Hematopoietic multipotent progenitor cell treated with erythropoietin and hydrocortisone succinate and interleukin-3 and kit ligand, for 8 days (in vitro differentiated cells): ENCODE measurements around the gene MUC5B.
A peak's percentile ranks its signal among the peaks of the same experiment; 100 is the strongest.
"Not testable (repeated sequence)": the region's sequence is repeated elsewhere in the genome, so short reads cannot be mapped to it uniquely, and the experiment has no call there.

ENCODE experiments used
- DNase-seq: peaks from one replicate; pipeline ENCODE4 v3.0.0-alpha.2; 2015

MUC5B gene

DNA sequence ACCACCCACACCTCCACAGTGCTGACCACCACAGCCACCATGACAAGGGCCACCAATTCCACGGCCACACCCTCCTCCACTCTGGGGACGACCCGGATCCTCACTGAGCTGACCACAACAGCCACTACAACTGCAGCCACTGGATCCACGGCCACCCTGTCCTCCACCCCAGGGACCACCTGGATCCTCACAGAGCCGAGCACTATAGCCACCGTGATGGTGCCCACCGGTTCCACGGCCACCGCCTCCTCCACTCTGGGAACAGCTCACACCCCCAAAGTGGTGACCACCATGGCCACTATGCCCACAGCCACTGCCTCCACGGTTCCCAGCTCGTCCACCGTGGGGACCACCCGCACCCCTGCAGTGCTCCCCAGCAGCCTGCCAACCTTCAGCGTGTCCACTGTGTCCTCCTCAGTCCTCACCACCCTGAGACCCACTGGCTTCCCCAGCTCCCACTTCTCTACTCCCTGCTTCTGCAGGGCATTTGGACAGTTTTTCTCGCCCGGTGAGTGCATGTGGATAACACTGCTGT lies 28.4 kb downstream of the MUC5B start:
- no peak for DNase-seq

GRCh38 chr11:1252371-1253102 lies 29.7 kb downstream of the MUC5B start:
- no peak for DNase-seq

DNA sequence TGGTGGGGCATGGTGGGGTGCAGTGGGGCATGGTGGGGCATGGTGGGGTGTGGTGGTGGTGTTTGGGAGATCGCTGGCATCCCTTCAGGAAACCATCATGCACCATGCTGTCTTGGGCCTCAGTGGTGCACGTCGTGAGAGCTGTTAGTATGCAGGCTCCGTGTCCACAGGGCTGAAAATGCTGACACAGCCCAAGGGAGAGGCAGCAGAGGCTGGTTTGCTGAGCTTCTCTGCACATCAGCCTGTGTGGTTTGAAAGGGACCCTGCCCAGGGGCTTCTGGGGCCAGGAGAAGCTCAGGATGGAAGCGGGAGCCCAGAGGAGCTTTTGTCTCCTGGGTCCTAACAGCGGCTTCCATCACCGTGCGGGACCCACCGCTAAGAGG lies 30.2 kb downstream of the MUC5B start:
- no peak for DNase-seq

- DNase-seq = no peak
Observed at GRCh38 chr11:1254086-1254648, 31.3 kb downstream of the MUC5B start.

GRCh38 chr11:1254733-1255132 lies 31.9 kb downstream of the MUC5B start:
- no peak for DNase-seq

- no peak for DNase-seq
Observed at GRCh38 chr11:1255151-1255550, 32.3 kb downstream of the MUC5B start.

- no peak for DNase-seq
Observed at GRCh38 chr11:1256257-1257045, 33.6 kb downstream of the MUC5B start.

- no peak for DNase-seq
Observed at GRCh38 chr11:1257366-1257765, 34.5 kb downstream of the MUC5B start.

DNA sequence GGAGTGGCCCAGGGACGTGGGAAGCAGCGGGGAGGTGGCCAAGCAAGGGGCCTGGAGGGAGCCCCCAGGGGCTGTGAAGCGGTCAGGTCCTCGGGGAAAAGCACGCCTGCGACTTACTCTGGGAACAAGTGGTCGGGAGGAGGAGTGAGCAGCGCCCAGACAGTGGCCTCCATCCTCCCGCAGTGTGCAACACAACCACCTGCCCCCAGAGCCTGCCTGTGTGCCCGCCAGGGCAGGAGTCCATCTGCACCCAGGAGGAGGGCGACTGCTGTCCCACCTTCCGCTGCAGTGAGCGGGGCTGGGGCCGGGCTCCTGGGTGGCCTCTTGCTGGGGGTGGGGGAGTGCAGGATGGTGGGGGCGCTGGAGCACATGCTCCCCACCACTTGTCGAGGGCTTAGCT lies 35.0 kb downstream of the MUC5B start:
- no peak for DNase-seq

- no peak for DNase-seq
Observed at GRCh38 chr11:1258401-1259075, 35.7 kb downstream of the MUC5B start.

GRCh38 chr11:1259076-1259461 lies 36.2 kb downstream of the MUC5B start:
- DNase-seq = no peak

- no peak for DNase-seq
Observed at GRCh38 chr11:1259561-1259960, 36.7 kb downstream of the MUC5B start.

DNA sequence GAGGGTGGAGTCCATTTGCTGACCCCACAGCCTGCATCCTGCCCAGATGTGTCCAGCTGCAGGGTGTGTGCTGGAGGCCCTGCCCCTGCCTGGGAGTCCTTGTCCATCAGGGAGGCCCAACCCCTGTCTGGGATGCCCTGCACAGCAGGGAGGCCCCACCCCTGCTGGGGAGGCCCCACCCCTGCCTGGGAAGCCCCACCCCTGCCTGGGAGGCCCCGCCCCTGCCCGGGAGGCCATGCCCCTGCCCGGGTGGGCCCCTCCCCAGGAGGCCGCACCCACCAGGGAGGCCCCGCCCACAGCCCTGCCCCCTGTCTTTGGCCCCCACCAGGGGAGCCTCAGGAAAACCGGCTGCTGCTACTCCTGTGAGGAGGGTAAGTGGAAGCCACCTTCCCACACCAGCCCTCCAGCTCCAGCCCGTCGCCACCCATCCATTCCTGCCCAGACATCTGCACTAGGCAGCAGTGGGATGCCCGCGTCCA lies 37.2 kb downstream of the MUC5B start:
- peak; percentile 45 for DNase-seq

GRCh38 chr11:1260620-1261019 lies 37.8 kb downstream of the MUC5B start:
- no peak for DNase-seq

DNA sequence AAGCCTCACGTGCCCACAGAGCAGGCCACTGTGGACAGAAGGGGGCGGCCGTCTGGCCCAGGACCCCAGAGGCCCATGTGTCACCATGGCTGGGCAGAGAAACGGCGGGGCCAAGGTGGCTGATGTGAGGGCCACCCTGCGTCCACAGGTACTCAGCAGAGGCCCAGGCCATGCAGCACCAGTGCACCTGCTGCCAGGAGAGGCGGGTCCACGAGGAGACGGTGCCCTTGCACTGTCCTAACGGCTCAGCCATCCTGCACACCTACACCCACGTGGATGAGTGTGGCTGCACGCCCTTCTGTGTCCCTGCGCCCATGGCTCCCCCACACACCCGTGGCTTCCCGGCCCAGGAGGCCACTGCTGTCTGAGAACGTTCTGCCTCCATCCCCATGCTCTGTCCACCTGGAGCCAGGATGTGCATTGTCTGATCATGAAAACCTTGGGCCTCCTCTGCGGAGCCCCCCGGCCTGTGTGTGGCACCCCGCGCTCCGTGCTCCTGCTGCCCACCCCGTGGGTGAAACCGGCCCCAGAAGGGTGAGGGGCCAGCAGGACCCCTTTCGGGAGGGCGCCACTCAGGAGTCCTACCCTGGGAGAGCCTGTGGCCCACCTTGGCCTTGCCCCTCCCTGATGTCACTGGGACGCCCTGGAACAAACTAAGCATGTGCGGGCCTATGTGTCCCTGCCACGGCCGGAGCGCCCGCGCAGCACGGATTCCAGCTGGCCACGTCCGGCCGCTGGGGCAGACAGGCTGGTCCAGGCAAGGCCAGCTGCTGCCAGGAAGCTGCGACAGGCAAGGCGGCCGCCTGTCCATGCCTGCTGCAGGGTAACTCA lies 38.6 kb downstream of the MUC5B start:
- no peak for DNase-seq

DNA sequence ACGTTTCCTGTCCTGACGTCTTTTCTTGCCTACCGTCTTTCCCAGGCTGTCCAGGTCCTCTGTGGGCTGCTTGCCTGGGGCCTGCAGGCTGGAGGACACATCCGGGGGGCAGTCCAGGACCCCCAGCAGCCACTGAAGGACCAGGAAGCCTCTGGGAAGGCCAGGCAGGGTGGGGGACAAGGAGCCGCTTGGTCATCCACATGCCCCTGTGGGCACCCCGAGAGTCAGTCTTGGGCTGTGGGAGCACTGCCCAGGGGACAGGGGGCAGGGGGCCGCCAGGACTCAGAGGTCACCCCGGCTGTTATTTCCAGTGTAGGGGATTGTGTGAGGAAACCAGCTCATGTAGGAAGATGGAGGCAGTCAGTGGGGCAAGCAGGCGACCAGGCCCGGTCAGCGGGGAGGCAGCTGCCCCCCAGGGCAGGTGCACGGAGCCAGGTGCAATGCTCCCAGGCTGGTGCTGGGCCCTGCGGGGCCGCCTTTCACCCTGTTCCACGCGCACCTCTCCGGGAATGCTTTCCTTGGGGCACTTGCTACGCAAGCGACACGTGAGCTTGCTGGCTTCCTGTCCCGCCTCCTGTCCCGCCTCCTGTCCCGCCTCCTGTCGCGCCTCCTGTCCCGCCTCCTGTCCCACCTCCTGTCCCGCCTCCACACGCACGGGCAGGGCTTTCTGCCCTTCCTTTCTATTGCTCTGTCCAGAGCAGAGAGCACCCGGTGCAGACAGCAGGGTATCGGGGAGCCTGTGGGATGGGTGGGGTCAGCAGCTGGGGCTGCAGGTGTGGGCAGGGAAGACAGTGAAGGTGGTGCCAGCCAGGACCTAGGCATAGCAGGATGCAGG lies 39.5 kb downstream of the MUC5B start:
- DNase-seq = peak; percentile 88

- DNase-seq = peak; percentile 4
Observed at GRCh38 chr11:1263010-1263409, 40.1 kb downstream of the MUC5B start.

GRCh38 chr11:1264444-1264843 lies 41.6 kb downstream of the MUC5B start:
- DNase-seq = peak; percentile 79

- DNase-seq = not testable (repeated sequence)
Observed at GRCh38 chr11:1265480-1265879, 42.6 kb downstream of the MUC5B start.

DNA sequence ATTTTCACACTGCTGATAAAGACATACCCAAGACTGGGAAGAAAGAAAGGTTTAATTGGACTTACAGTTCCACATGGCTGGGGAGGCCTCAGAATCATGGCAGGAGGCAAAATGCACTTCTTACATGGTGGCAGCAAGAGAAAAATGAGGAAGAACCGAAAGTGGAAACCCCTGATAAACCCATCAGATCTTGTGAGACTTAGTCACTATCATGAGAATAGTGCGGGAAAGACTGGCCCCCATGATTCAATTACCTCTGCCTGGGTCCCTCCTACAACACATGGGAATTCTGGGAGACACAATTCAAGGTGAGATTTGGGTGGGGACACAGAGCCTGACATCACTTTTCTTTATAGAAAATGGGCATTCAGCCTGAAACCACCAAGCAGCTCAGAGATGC lies 44.1 kb downstream of the MUC5B start:
- DNase-seq = not testable (repeated sequence)

DNA sequence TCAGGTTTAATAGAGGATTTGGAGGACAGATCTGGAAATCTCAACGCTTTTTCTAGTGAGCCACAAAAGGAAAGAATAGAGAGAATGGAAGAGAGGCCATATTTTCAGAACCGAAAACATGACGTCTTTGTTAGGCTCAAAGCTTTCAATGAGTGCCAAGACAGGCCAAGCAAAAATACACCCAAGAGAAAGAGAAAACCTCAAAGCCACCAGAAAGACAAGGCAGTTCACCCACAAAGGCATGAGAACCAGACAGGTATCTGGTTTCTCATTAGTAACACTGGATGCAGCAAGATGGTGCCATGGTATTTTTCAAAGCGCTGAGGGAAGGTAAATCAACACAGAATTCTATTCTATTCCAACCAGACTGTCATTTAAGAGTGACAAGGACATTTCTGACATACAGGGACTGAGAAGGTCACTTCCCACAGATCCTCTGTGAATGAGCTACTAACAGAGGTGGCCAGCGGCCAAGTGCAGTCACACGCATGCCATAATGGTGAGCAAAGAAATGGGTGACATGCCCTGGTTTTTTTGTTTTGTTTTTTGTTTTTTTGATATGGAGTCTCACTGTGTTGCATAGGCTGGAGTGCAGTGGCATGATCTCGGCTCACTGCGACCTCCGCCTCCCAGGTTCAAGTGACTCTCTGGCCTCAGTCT lies 44.7 kb downstream of the MUC5B start:
- no peak for DNase-seq
